Activated CD8-positive, alpha-beta memory T cell treated with anti-CD3 and anti-CD28 coated beads, Interleukin-2, amount 10 ng/mL, durations not matched to agents 7 days and 5 days (primary cell): Measurements from ENCODE around the gene DLX3. TPM values are rescaled to one million over a fixed set of nuclear protein-coding genes. Genes with fewer than 3 reads are reported as not detected.

ENCODE experiments used
- ATAC-seq: fragments of 150-1000 bp; cut with Tn5 transposase; one replicate; pipeline ENCODE4 v1.10.0; 2021; ENCODE audit warnings: moderate library complexity
- CTCF ChIA-PET: fragments of 350-600 bp; sonication (Branson Sonifier 250); formaldehyde crosslinking; loops from one replicate; lab custom pipeline; 2021; ENCODE audit warnings: antibody characterized with exemption; lab: Charles Lee
- DNase-seq: peaks from one replicate; pipeline ENCODE4 v3.0.0-alpha.2; 2020
- H3K27ac Mint-ChIP-seq: one replicate; pipeline ENCODE4 v1.8.0; 2021; ENCODE audit warnings: mild to moderate bottlenecking, mixed read lengths
- H3K27me3 Mint-ChIP-seq: one replicate; pipeline ENCODE4 v1.8.0; 2021; ENCODE audit warnings: mixed read lengths
- H3K36me3 Mint-ChIP-seq: one replicate; pipeline ENCODE4 v1.8.0; 2021; ENCODE audit warnings: mild to moderate bottlenecking, mixed read lengths
- H3K4me1 Mint-ChIP-seq: one replicate; pipeline ENCODE4 v1.8.0; 2021; ENCODE audit warnings: mixed read lengths
- H3K4me3 Mint-ChIP-seq: one replicate; pipeline ENCODE4 v1.8.0; 2021; ENCODE audit warnings: mild to moderate bottlenecking, moderate library complexity, mixed read lengths
- H3K9me3 Mint-ChIP-seq: one replicate; pipeline ENCODE4 v1.8.0; 2022; ENCODE audit warnings: low read depth, mixed read lengths
- total RNA-seq, 2 experiments: library from RNA; stranded (reverse); gene quantifications; one replicate each; pipeline ENCODE4 v1.2.3, GENCODE V29; 2021

DLX3 gene
- total RNA-seq, 2 experiments from 2014 or later = not detected

GRCh38 chr17:49986396-49987289 is 8.4 kb downstream of the DLX3 start:
- CTCF ChIA-PET = interaction anchor here (0.6 to 5.5 kb wide), 6 partner anchors 11 to 125 kb away, joined by 3 to 44 read pairs (median 4); partner anchors contain the start of gene DLX3
- Mint-ChIP-seq H3K27ac (no peak overlapping the region), H3K9me3 (no peaks in the 10 kb centered on the region), H3K4me3 (no peak overlapping the region), H3K4me1 (no peaks in the 10 kb centered on the region), H3K36me3 (no peaks in the 10 kb centered on the region), H3K27me3 (peaks cover 65% of the 10 kb centered on the region)
- ATAC-seq (no peak), DNase-seq (no peak)

DNA sequence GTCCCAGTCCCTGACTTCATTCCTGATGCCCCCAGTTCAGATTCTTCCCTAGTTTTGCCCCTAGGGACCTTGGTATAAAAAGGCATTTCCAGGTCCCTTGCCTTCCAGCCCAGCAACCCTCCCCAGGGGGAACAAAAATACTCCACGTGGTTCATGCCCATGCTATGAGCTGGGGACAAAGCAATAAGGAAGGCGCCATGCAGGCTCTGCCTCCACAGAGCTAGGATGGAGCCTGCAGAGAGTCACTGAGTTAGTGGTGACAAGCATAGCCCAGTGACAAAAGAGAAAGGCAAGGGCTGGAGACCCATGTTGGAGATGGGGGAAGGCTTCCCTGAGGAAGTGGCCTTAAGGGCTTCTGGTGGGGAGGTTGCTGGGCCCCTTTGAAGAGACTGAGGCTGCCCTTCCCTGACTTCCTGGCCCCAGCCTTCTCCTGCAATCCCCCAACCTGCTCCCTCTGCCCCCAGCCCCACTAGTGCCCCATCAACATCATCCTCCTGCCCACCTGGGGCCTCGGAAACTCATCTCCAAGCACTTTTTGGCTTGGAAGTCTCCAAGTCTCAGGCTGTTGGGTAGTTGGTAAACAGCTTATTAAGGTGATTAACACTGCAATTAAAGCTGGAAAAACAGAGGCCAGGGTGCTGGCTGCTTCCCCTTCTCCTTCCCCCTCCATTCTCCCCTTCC is 9.6 kb downstream of the DLX3 start:
- Mint-ChIP-seq H3K27me3 (peaks cover 63% of the 10 kb centered on the region), H3K27ac (no peak overlapping the region), H3K36me3 (no peaks in the 10 kb centered on the region), H3K4me3 (no peak overlapping the region), H3K9me3 (no peaks in the 10 kb centered on the region), H3K4me1 (no peaks in the 10 kb centered on the region)
- CTCF ChIA-PET = interaction anchor here (0.6 to 5.5 kb wide), 5 partner anchors 12 to 123 kb away, joined by 3 to 44 read pairs (median 4); partner anchors contain the start of gene DLX3
- DNase-seq (no peak), ATAC-seq (no peak)

DNA sequence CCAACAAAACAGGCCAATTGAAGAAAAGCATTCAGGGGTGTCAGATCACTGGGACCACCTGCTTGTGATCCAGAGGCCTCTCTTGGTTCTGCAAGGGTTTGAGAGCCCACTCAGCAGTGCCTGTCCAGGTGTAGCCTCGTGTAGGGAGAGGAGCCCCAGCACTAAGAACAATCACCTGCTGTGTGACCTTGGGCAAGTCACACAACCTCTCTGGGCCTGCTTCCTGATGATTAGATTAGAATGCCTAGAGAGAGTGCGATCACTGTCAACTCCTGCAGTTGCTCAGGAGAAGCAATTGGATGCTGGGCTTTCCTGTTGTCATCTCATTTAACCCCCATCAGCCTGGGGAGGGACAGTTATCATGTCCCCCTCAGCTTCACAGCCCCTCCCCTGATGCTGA is 10.2 kb downstream of the DLX3 start:
- no peak for DNase-seq
- Mint-ChIP-seq H3K36me3 (no peaks in the 10 kb centered on the region), H3K4me3 (no peak overlapping the region), H3K4me1 (no peaks in the 10 kb centered on the region), H3K9me3 (no peaks in the 10 kb centered on the region), H3K27ac (no peak overlapping the region), H3K27me3 (peaks cover 62% of the 10 kb centered on the region)
- ATAC-seq = no peak
- CTCF ChIA-PET = interaction anchor here (1.4 to 5.5 kb wide), 3 partner anchors 13 to 133 kb away, joined by 3 to 44 read pairs (median 7); partner anchors contain the start of gene DLX3

GRCh38 chr17:49984283-49984682 is 10.7 kb downstream of the DLX3 start:
- no peak for ATAC-seq
- CTCF ChIA-PET = interaction anchor here (0.9 to 5.5 kb wide), 4 partner anchors 13 to 133 kb away, joined by 3 to 44 read pairs (median 5); partner anchors contain the start of gene DLX3

GRCh38 chr17:49980703-49981197 is 14.3 kb downstream of the DLX3 start:
- no peaks in the 10 kb centered on the region for H3K36me3 Mint-ChIP-seq
- ATAC-seq = no peak
- DNase-seq = no peak
- H3K4me3 Mint-ChIP-seq = no peak overlapping the region
- H3K27me3 Mint-ChIP-seq = peaks cover 53% of the 10 kb centered on the region
- no peak overlapping the region for H3K27ac Mint-ChIP-seq
- no peaks in the 10 kb centered on the region for H3K4me1 Mint-ChIP-seq
- CTCF ChIA-PET = interaction anchor here (8.9 kb wide), 1 partner anchor 16 kb away, joined by 113 read pairs; the partner anchor contains the start of gene DLX3
- H3K9me3 Mint-ChIP-seq = no peaks in the 10 kb centered on the region

More at GRCh38 chr17:49984283-49984682, 10.7 kb downstream of the DLX3 start:
- Mint-ChIP-seq H3K36me3 (no peaks in the 10 kb centered on the region), H3K9me3 (no peaks in the 10 kb centered on the region), H3K4me1 (no peaks in the 10 kb centered on the region), H3K4me3 (no peak overlapping the region), H3K27me3 (peaks cover 62% of the 10 kb centered on the region), H3K27ac (no peak overlapping the region)
- DNase-seq = no peak

DNA sequence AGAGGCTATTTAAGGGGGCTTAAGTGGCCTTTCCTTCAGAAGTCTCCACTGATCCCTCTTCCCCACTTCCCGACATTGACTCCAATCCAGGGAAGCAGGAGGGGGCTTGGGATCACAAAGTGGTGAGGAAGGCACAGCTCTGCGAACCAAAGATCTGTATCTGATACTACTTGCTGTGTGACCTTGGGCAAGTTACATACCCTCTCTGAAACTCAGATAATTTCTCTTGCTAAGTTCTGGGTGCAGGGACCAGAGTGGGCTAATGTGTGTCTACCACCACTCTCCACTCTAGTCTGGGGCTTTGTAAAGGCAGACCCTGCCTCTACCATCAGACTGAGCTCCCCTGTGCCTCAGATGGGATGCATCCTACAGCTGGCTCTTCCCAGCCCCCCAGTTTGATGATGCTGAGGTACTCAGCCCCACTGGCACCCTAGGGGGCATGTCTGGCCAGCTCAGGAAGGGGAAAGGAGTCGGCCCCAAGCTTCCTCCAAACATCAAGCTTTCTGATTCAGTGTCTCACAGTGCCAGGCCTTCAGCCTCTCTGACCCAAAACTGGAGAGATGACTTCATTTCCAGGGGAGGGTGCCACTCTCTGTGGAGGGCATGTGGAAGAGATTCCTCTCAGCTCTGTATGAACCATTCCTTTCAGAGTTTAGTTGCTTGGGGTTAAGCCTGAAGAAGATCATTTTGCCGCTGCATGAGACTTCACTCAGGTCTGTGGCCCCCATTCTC is 15.1 kb downstream of the DLX3 start:
- H3K9me3 Mint-ChIP-seq = no peaks in the 10 kb centered on the region
- ATAC-seq (no peak), DNase-seq (no peak)
- no peak overlapping the region for H3K27ac Mint-ChIP-seq
- H3K36me3 Mint-ChIP-seq = no peaks in the 10 kb centered on the region
- H3K4me1 Mint-ChIP-seq = no peaks in the 10 kb centered on the region
- H3K4me3 Mint-ChIP-seq = no peak overlapping the region
- H3K27me3 Mint-ChIP-seq = peaks cover 59% of the 10 kb centered on the region
- CTCF ChIA-PET = interaction anchor here (0.9 to 8.9 kb wide), 3 partner anchors 17 to 117 kb away, joined by 4 to 113 read pairs (median 5); partner anchors contain the start of gene DLX3

- peaks cover 68% of the 10 kb centered on the region for H3K27me3 Mint-ChIP-seq
- H3K4me3 Mint-ChIP-seq = no peak overlapping the region
- ATAC-seq = no peak
- no peak overlapping the region for H3K27ac Mint-ChIP-seq
- H3K36me3 Mint-ChIP-seq = no peaks in the 10 kb centered on the region
- no peak for DNase-seq
- H3K4me1 Mint-ChIP-seq = no peaks in the 10 kb centered on the region
- CTCF ChIA-PET = interaction anchor here (2.6 to 8.9 kb wide), 2 partner anchors 18 to 26 kb away, joined by 13 to 113 read pairs; partner anchors contain the start of gene DLX3
- H3K9me3 Mint-ChIP-seq = no peaks in the 10 kb centered on the region
These were observed 16.5 kb downstream of the DLX3 start for GRCh38 chr17:49978501-49978900.

GRCh38 chr17:49977463-49978389 is 17.3 kb downstream of the DLX3 start:
- H3K4me1 Mint-ChIP-seq = no peaks in the 10 kb centered on the region
- no peak for DNase-seq
- H3K36me3 Mint-ChIP-seq = no peaks in the 10 kb centered on the region
- CTCF ChIA-PET = interaction anchor here (1.3 to 8.9 kb wide), 3 partner anchors 19 to 97 kb away, joined by 4 to 113 read pairs (median 13); partner anchors contain the start of gene DLX3
- no peak for ATAC-seq
- no peak overlapping the region for H3K4me3 Mint-ChIP-seq
- no peaks in the 10 kb centered on the region for H3K9me3 Mint-ChIP-seq
- H3K27ac Mint-ChIP-seq = no peak overlapping the region
- peaks cover 72% of the 10 kb centered on the region for H3K27me3 Mint-ChIP-seq

DNA sequence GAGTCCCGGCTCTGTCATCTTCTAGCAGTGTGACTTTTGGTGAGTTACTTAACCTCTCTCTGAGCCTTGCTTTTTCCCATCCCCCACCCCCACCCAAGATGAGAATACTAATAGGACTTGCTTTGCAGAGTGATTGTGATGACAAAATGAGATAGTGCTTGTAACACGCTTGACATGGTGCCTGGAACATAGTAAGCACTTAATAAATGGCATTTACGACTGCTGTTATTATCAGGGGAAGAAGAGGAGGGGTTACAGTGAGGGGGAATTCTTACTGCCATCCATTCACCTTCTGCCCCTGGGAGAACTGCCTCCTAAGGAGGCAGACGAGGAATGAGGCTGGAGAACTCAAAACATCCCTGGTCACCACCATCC is 18.2 kb downstream of the DLX3 start:
- Mint-ChIP-seq H3K27ac (no peak overlapping the region), H3K36me3 (no peaks in the 10 kb centered on the region), H3K4me3 (no peak overlapping the region), H3K4me1 (peaks cover under 1% of the 10 kb centered on the region), H3K27me3 (peaks cover 76% of the 10 kb centered on the region), H3K9me3 (no peaks in the 10 kb centered on the region)
- CTCF ChIA-PET = interaction anchor here (1.3 to 8.9 kb wide), 3 partner anchors 20 to 96 kb away, joined by 4 to 113 read pairs (median 13); partner anchors contain the start of gene DLX3
- DNase-seq (no peak), ATAC-seq (no peak)

DNA sequence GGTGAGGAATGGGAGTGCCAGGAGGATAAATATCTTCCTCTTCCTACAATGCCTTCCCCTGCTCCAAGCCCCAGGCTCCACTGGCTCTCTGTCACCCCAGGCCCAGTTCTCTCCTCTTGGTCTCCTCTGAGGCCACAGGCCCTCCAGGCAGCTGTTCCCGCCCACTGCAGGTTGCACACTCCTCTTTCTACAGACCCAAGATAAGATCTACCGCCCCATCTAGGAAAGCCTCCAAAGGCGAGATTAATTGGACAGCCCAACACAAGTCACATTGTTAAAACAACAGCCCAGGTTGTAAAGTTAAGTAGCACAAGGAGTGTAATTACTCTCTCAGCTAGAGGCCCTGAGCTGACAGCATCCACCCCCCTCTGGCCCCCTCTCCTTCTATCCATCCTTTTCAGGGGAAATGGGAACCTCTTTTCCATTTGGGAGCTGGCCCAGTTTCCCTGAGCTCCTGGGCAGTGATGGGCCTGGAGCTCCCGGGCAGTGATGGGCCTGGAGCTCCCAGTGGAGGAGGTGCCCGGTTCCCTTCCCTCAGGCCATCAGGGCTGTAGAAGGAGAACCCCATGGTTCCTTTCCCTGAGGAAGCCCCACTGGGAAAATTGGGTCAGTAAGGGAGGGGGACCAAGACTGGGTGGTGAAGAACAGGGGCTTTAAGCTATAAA is 18.7 kb downstream of the DLX3 start:
- Mint-ChIP-seq H3K27me3 (peaks cover 78% of the 10 kb centered on the region), H3K4me3 (no peak overlapping the region), H3K9me3 (no peaks in the 10 kb centered on the region), H3K4me1 (peaks cover 5% of the 10 kb centered on the region), H3K36me3 (no peaks in the 10 kb centered on the region), H3K27ac (no peak overlapping the region)
- ATAC-seq (no peak), DNase-seq (no peak)
- CTCF ChIA-PET = interaction anchor here (1.0 to 8.9 kb wide), 3 partner anchors 20 to 96 kb away, joined by 3 to 113 read pairs (median 13); partner anchors contain the start of gene DLX3

DNA sequence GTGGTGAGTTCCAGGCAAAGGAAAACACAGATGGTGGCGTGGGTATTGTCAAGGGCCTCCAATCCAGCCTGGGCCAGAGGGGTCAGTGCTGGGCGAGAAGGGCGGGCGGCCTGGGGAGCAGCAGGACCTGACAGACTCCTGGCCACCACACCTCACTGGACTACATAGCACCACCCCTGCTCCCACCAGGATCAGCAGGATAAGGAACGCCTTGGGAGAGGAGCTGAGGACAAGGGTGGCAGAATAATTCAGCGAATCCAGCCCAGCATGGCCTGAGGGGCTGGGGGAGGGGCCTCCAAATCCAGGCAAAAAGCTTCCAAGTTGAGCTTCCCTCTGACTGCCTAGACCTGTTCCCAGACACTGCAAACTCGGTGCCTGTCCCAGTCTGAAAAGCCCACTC is 19.5 kb downstream of the DLX3 start:
- no peak for DNase-seq
- peaks cover 79% of the 10 kb centered on the region for H3K27me3 Mint-ChIP-seq
- peaks cover 11% of the 10 kb centered on the region for H3K4me1 Mint-ChIP-seq
- CTCF ChIA-PET = interaction anchor here (1.0 to 8.9 kb wide), 3 partner anchors 21 to 95 kb away, joined by 3 to 113 read pairs (median 4); partner anchors contain the start of gene DLX3
- H3K4me3 Mint-ChIP-seq = no peak overlapping the region
- no peak for ATAC-seq
- H3K36me3 Mint-ChIP-seq = no peaks in the 10 kb centered on the region
- no peaks in the 10 kb centered on the region for H3K9me3 Mint-ChIP-seq
- no peak overlapping the region for H3K27ac Mint-ChIP-seq
